WTC11 (cell line): Measurements from ENCODE around the gene UCHL1. TPM values are rescaled to one million over a fixed set of nuclear protein-coding genes. Genes with fewer than 3 reads are reported as not detected.
A peak's percentile ranks its signal among the peaks of the same experiment; 100 is the strongest.

Source experiments
- ATAC-seq: fragments of 200-7000 bp; cut with Tn5 transposase; 2 replicates; pipeline ENCODE4 v1.10.0; 2021; ENCODE audit warnings: mild to moderate bottlenecking, moderate library complexity
- CTCF ChIA-PET: fragments of 300-600 bp; sonication (Branson Sonifier 250); formaldehyde crosslinking; loops from one replicate; lab custom pipeline; 2021; ENCODE audit warnings: antibody characterized with exemption; lab: Charles Lee
- POLR2A ChIA-PET: fragments of 350-600 bp; sonication (Branson Sonifier 250); formaldehyde crosslinking; loops from one replicate; lab custom pipeline; 2021; ENCODE audit warnings: antibody characterized with exemption; lab: Charles Lee
- DNase-seq: peaks from one replicate; pipeline ENCODE4 v3.0.0; 2021; ENCODE audit warnings: low spot score
- H3K27ac Mint-ChIP-seq: 2 replicates; pipeline ENCODE4 v1.8.0; 2021; ENCODE audit warnings: mixed read lengths
- H3K27me3 Mint-ChIP-seq: 2 replicates; pipeline ENCODE4 v1.8.0; 2021; ENCODE audit warnings: low read depth, mild to moderate bottlenecking, moderate library complexity, mixed read lengths
- H3K36me3 Mint-ChIP-seq: 2 replicates; pipeline ENCODE4 v1.8.0; 2021; ENCODE audit warnings: mixed read lengths
- H3K4me1 Mint-ChIP-seq: 2 replicates; pipeline ENCODE4 v1.8.0; 2022; ENCODE audit warnings: mixed read lengths
- H3K4me3 Mint-ChIP-seq: 2 replicates; pipeline ENCODE4 v1.8.0; 2021; ENCODE audit warnings: mild to moderate bottlenecking, moderate library complexity, mixed read lengths
- H3K9me3 Mint-ChIP-seq: 2 replicates; pipeline ENCODE4 v1.8.0; 2021; ENCODE audit warnings: mixed read lengths
- ARID4B ChIP-seq: sonication (generic); formaldehyde crosslinking; IDR thresholded peaks from 2 replicates; pipeline ENCODE4 v1.8.0; 2023; ENCODE audit warnings: missing genetic modification reagents, mild to moderate bottlenecking, borderline replicate concordance
- CBFB ChIP-seq: sonication (generic); formaldehyde crosslinking; IDR thresholded peaks from 2 replicates; pipeline ENCODE4 v1.8.1; 2022; ENCODE audit warnings: mild to moderate bottlenecking, low read depth, missing genetic modification reagents
- CDX4 ChIP-seq: fragments of 250-450 bp; sonication (Bioruptor Pico); IDR thresholded peaks from 2 replicates; pipeline ENCODE4 v1.9.0; 2021; ENCODE audit warnings: moderate library complexity, mild to moderate bottlenecking, inconsistent platforms, borderline replicate concordance
- EMX1 ChIP-seq: fragments of 250-450 bp; sonication (Bioruptor Pico); IDR thresholded peaks from 2 replicates; pipeline ENCODE4 v1.8.0; 2021; ENCODE audit warnings: mild to moderate bottlenecking
- GTF2I ChIP-seq: fragments of 250-450 bp; sonication (Bioruptor Pico); conservative IDR thresholded peaks from 2 replicates; pipeline ENCODE4 v1.4.0; 2021; ENCODE audit warnings: mild to moderate bottlenecking
- JAZF1 ChIP-seq: fragments of 250-450 bp; sonication (Bioruptor Pico); IDR thresholded peaks from 2 replicates; pipeline ENCODE4 v1.9.0; 2021; ENCODE audit warnings: moderate library complexity, mild to moderate bottlenecking, inconsistent platforms
- NR3C1 ChIP-seq: sonication (generic); formaldehyde crosslinking; conservative IDR thresholded peaks from 2 replicates; pipeline ENCODE4 v1.8.1; 2023; ENCODE audit warnings: low read depth, mild to moderate bottlenecking, missing genetic modification reagents
- PRRX2 ChIP-seq: fragments of 250-450 bp; sonication (Bioruptor Pico); IDR thresholded peaks from 2 replicates; pipeline ENCODE4 v1.8.0; 2021; ENCODE audit warnings: mild to moderate bottlenecking
- SP1 ChIP-seq: sonication (generic); formaldehyde crosslinking; conservative IDR thresholded peaks from 2 replicates; pipeline ENCODE4 v1.8.1; 2022; ENCODE audit warnings: missing genetic modification reagents
- USF1 ChIP-seq: sonication (generic); formaldehyde crosslinking; IDR thresholded peaks from 2 replicates; pipeline ENCODE4 v1.8.0; 2022; ENCODE audit warnings: mild to moderate bottlenecking, missing genetic modification reagents
- ZBTB43 ChIP-seq: sonication (generic); formaldehyde crosslinking; IDR thresholded peaks from 2 replicates; pipeline ENCODE4 v1.8.1; 2023; ENCODE audit warnings: mild to moderate bottlenecking, missing genetic modification reagents
- ZNF121 ChIP-seq: sonication (generic); formaldehyde crosslinking; IDR thresholded peaks from 2 replicates; pipeline ENCODE4 v1.8.0; 2023; ENCODE audit warnings: missing genetic modification reagents
- ZNF219 ChIP-seq: sonication (generic); formaldehyde crosslinking; IDR thresholded peaks from 2 replicates; pipeline ENCODE4 v1.8.0; 2023; ENCODE audit warnings: missing genetic modification reagents, mild to moderate bottlenecking, borderline replicate concordance
- total RNA-seq: library from RNA; stranded (reverse); gene quantifications from 3 replicates; pipeline ENCODE4 v1.2.3, GENCODE V29; 2021
- TF ChIP-seq, protein P1 (sequence below): sonication (generic); formaldehyde crosslinking; IDR thresholded peaks from 2 replicates; pipeline ENCODE4 v1.8.0; 2022; ENCODE audit warnings: mild to moderate bottlenecking, missing genetic modification reagents
- TF ChIP-seq, protein P2 (sequence below): sonication (generic); formaldehyde crosslinking; conservative IDR thresholded peaks from 2 replicates; pipeline ENCODE4 v1.8.1; 2023; ENCODE audit warnings: mild to moderate bottlenecking, low read depth, missing genetic modification reagents, moderate library complexity
- TF ChIP-seq, protein P3 (sequence below): sonication (generic); formaldehyde crosslinking; IDR thresholded peaks from 2 replicates; pipeline ENCODE4 v1.8.0; 2022; ENCODE audit warnings: mild to moderate bottlenecking, missing genetic modification reagents
- TF ChIP-seq, protein P4 (sequence below): fragments of 250-450 bp; sonication (Bioruptor Pico); conservative IDR thresholded peaks from 2 replicates; pipeline ENCODE4 v1.9.0; 2021; ENCODE audit warnings: mild to moderate bottlenecking

UCHL1 gene
- total RNA-seq, 1 experiment from 2014 or later, result 548 TPM

DNA sequence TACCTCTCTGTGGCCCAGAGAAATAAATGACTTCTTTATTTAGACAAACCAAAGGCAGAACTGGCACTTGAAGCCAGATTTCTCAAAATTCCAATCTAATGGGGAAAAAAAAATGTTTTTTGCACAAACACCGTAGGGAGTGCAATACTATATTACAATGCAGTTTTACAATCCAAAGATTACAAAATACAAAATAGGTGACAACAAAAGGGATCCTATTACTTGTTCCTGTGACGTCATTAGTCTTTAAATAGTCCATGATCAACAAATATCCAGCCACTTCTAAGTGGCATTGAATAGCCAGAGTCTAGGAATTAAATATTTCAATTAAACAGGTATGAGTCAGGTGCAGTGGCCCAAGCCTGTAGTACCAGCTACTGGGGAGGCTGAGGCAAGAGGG, 39.4 kb upstream of the UCHL1 start:
- Mint-ChIP-seq H3K27ac (no peak overlapping the region; the same call in 1 of the 2 replicates), H3K27me3 (peaks cover 13% of the 10 kb centered on the region), H3K4me3 (peak overlapping the region; percentile 83), H3K36me3 (no peaks in the 10 kb centered on the region), H3K4me1 (peaks cover 48% of the 10 kb centered on the region), H3K9me3 (no peaks in the 10 kb centered on the region)
- DNase-seq (no peak), ATAC-seq (no peak)
- POLR2A ChIA-PET, result interaction anchor here (0.6 to 1.7 kb wide), 4 partner anchors 39 to 467 kb away, joined by 3 to 8 read pairs (median 4); partner anchors contain the start of genes NSUN7 and UCHL1
- TF ChIP-seq PRRX2, result no peak
- no peak for TF ChIP-seq ZBTB43 (CRISPR knock-in tag)
- TF ChIP-seq, protein P1, sequence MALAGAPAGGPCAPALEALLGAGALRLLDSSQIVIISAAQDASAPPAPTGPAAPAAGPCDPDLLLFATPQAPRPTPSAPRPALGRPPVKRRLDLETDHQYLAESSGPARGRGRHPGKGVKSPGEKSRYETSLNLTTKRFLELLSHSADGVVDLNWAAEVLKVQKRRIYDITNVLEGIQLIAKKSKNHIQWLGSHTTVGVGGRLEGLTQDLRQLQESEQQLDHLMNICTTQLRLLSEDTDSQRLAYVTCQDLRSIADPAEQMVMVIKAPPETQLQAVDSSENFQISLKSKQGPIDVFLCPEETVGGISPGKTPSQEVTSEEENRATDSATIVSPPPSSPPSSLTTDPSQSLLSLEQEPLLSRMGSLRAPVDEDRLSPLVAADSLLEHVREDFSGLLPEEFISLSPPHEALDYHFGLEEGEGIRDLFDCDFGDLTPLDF, result no peak
- no peak for TF ChIP-seq NR3C1 (CRISPR knock-in tag)
- no peak for TF ChIP-seq CDX4
- TF ChIP-seq GTF2I, result no peak
- TF ChIP-seq, protein P2, sequence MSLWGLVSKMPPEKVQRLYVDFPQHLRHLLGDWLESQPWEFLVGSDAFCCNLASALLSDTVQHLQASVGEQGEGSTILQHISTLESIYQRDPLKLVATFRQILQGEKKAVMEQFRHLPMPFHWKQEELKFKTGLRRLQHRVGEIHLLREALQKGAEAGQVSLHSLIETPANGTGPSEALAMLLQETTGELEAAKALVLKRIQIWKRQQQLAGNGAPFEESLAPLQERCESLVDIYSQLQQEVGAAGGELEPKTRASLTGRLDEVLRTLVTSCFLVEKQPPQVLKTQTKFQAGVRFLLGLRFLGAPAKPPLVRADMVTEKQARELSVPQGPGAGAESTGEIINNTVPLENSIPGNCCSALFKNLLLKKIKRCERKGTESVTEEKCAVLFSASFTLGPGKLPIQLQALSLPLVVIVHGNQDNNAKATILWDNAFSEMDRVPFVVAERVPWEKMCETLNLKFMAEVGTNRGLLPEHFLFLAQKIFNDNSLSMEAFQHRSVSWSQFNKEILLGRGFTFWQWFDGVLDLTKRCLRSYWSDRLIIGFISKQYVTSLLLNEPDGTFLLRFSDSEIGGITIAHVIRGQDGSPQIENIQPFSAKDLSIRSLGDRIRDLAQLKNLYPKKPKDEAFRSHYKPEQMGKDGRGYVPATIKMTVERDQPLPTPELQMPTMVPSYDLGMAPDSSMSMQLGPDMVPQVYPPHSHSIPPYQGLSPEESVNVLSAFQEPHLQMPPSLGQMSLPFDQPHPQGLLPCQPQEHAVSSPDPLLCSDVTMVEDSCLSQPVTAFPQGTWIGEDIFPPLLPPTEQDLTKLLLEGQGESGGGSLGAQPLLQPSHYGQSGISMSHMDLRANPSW, result no peak
- no peak for TF ChIP-seq EMX1 (CRISPR knock-in tag)
- TF ChIP-seq SP1 (CRISPR knock-in tag), result no peak
- TF ChIP-seq ZNF121 (CRISPR knock-in tag), result no peak
- no peak for TF ChIP-seq JAZF1
- CTCF ChIA-PET, result interaction anchor here (1.0 to 7.1 kb wide), 6 partner anchors 39 to 320 kb away, joined by 3 to 104 read pairs (median 6); partner anchors contain the start of gene UCHL1

- no peak for ATAC-seq
- Mint-ChIP-seq H3K36me3 (no peaks in the 10 kb centered on the region), H3K9me3 (no peaks in the 10 kb centered on the region), H3K27ac (no peak overlapping the region), H3K27me3 (no peaks in the 10 kb centered on the region; the same call in 1 of the 2 replicates), H3K4me1 (peaks cover 36% of the 10 kb centered on the region), H3K4me3 (no peak overlapping the region)
- TF ChIP-seq ZNF121 (CRISPR knock-in tag) (no peak), USF1 (CRISPR knock-in tag) (no peak), ZNF219 (CRISPR knock-in tag) (no peak), ARID4B (CRISPR knock-in tag) (no peak), CBFB (CRISPR knock-in tag) (no peak)
- TF ChIP-seq, protein P3, sequence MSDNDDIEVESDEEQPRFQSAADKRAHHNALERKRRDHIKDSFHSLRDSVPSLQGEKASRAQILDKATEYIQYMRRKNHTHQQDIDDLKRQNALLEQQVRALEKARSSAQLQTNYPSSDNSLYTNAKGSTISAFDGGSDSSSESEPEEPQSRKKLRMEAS (CRISPR knock-in tag), result no peak
- TF ChIP-seq, protein P4, sequence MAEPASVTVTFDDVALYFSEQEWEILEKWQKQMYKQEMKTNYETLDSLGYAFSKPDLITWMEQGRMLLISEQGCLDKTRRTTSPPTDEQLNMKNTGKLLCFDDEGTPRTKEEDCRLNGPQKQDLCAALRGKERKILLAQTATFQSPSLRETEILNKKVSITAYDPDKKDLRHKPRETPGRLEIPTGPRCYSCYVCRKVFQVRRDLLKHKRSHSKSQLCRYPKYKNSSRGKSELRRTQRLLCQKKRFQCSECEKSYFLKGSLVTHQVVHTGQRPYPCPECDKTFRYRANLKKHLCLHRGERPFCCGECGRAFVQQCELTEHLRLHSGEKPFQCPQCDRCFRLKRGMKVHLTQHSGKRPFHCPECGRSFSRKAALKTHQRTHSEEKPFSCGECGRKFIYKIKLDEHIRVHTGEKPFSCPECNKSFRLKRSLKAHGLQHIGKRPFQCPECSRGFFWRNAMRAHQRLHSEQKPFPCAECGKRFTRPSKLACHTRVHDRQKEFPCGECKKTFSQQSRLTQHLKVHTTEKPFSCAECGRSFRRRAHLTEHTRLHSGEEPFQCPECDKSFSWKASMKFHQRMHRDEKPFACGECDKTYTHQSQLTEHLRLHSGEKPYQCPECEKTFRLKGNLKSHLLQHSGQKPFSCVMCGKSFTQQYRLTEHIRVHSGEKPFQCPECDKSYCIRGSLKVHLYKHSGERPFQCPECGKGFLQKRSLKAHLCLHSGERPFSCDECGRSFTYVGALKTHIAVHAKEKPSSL (CRISPR knock-in tag), result no peak
- DNase-seq, result no peak
- CTCF ChIA-PET, result no interaction called here
- POLR2A ChIA-PET, result interaction anchor here (0.5 kb wide), 1 partner anchor 140 kb away, joined by 3 read pairs; no protein-coding TSS in a partner anchor
These were observed 38.0 kb upstream of the UCHL1 start for GRCh38 chr4:41218703-41219102.
